Muscle of leg (tissue), 11 donors: ENCODE results near the gene EXOC6B. TPM values are rescaled to one million over a fixed set of nuclear protein-coding genes. Genes with fewer than 3 reads are reported as not detected.

Source experiments
- DNase-seq: peaks from one replicate; pipeline ENCODE4 v3.0.0; 2013
- H3K27ac ChIP-seq: one replicate; pipeline ENCODE4 v1.5.1; 2013; ENCODE audit warnings: mild to moderate bottlenecking, low read length, control low read depth
- H3K27me3 ChIP-seq: one replicate; pipeline ENCODE4 v1.6.1; 2013; ENCODE audit warnings: low read length; ENCODE audit not compliant: control insufficient read depth, insufficient read depth
- H3K36me3 ChIP-seq: one replicate; pipeline ENCODE4 v1.6.1; 2013; ENCODE audit warnings: low read length; ENCODE audit not compliant: control insufficient read depth, insufficient read depth
- H3K4me1 ChIP-seq: one replicate; pipeline ENCODE4 v1.6.1; 2013; ENCODE audit warnings: low read length; ENCODE audit not compliant: control insufficient read depth, insufficient read depth
- H3K4me3 ChIP-seq: one replicate; pipeline ENCODE4 v1.5.1; 2013; ENCODE audit warnings: low read length, control low read depth
- H3K9me3 ChIP-seq: replicated peaks from 2 replicates; pipeline ENCODE4 v1.6.1; 2013; ENCODE audit warnings: low read depth, low read length; ENCODE audit not compliant: control insufficient read depth
- WGBS: methylation state at CpG from one replicate; pipeline ENCODE4 v1.1.5; 2013; ENCODE audit warnings: missing lambda C conversion rate; ENCODE audit not compliant: insufficient coverage; 5-methylcytosine and 5-hydroxymethylcytosine counted together
- polyA plus RNA-seq, 8 donors: library from polyadenylated mRNA; unstranded; fragments of 120-200 nt; gene quantifications; one replicate each; pipeline versions ENCODE4 v1.2.1 to v1.2.3, GENCODE V29; 2013; ENCODE audit warnings: inconsistent platforms in 1 of 8, low replicate concordance in 1 of 8; ENCODE audit not compliant: insufficient read length in 8 of 8, insufficient read depth in 1 of 8
- total RNA-seq: library from RNA; stranded (reverse); fragments of 120-200 nt; gene quantifications from one replicate; pipeline ENCODE4 v1.2.4, GENCODE V29; 2013

EXOC6B gene
- total and polyA plus RNA-seq, 9 donors, result 8.5 to 17.1 (median 10.8) TPM

GRCh38 chr2:72361521-72361920 lies 464.3 kb downstream of the EXOC6B start:
- Histone ChIP-seq H3K27me3 (no peaks in the 10 kb centered on the region), H3K4me1 (no peaks in the 10 kb centered on the region), H3K4me3 (no peak overlapping the region), H3K27ac (no peak overlapping the region), H3K9me3 (no peaks in the 10 kb centered on the region), H3K36me3 (no peaks in the 10 kb centered on the region)
- 75% methylated on average over 1 of the region's 2 CpGs for WGBS
- DNase-seq, result no peak

- no peaks in the 10 kb centered on the region for H3K27me3 ChIP-seq
- no CpG with 5 or more reads among the region's 1 CpG for WGBS
- H3K27ac ChIP-seq, result no peak overlapping the region
- no peak for DNase-seq
- no peak overlapping the region for H3K4me3 ChIP-seq
- no peaks in the 10 kb centered on the region for H3K4me1 ChIP-seq
- no peaks in the 10 kb centered on the region for H3K9me3 ChIP-seq
- no peaks in the 10 kb centered on the region for H3K36me3 ChIP-seq
These were observed 464.8 kb downstream of the EXOC6B start for GRCh38 chr2:72361042-72361441.

GRCh38 chr2:72350852-72351251 lies 475.0 kb downstream of the EXOC6B start:
- H3K4me3 ChIP-seq, result no peak overlapping the region
- no peak overlapping the region for H3K27ac ChIP-seq
- WGBS, result 43% methylated on average over 1 of the region's 2 CpGs
- H3K4me1 ChIP-seq, result no peaks in the 10 kb centered on the region
- no peaks in the 10 kb centered on the region for H3K36me3 ChIP-seq
- DNase-seq, result no peak
- H3K9me3 ChIP-seq, result no peaks in the 10 kb centered on the region
- no peaks in the 10 kb centered on the region for H3K27me3 ChIP-seq

GRCh38 chr2:72349016-72349415 lies 476.8 kb downstream of the EXOC6B start:
- Histone ChIP-seq H3K36me3 (no peaks in the 10 kb centered on the region), H3K9me3 (peaks cover under 1% of the 10 kb centered on the region), H3K27me3 (no peaks in the 10 kb centered on the region), H3K4me1 (no peaks in the 10 kb centered on the region), H3K27ac (no peak overlapping the region), H3K4me3 (no peak overlapping the region)
- WGBS, result 38% methylated on average over 3 of the region's 3 CpGs
- no peak for DNase-seq

GRCh38 chr2:72347081-72347480 lies 478.8 kb downstream of the EXOC6B start:
- Histone ChIP-seq H3K4me1 (no peaks in the 10 kb centered on the region), H3K27ac (no peak overlapping the region), H3K36me3 (no peaks in the 10 kb centered on the region), H3K4me3 (no peak overlapping the region), H3K9me3 (peaks cover 3% of the 10 kb centered on the region), H3K27me3 (no peaks in the 10 kb centered on the region)
- DNase-seq, result peak; percentile 80
- no CpG with 5 or more reads among the region's 1 CpG for WGBS

- Histone ChIP-seq H3K4me1 (no peaks in the 10 kb centered on the region), H3K9me3 (peaks cover 3% of the 10 kb centered on the region), H3K4me3 (no peak overlapping the region), H3K27me3 (no peaks in the 10 kb centered on the region), H3K36me3 (no peaks in the 10 kb centered on the region), H3K27ac (no peak overlapping the region)
- DNase-seq, result no peak
- WGBS, result no CpG with 5 or more reads among the region's 1 CpG
These were observed 484.2 kb downstream of the EXOC6B start for GRCh38 chr2:72341639-72342038.

- WGBS, result 54% methylated on average over 2 of the region's 4 CpGs
These were observed 485.2 kb downstream of the EXOC6B start for GRCh38 chr2:72340665-72341064.

GRCh38 chr2:72338076-72338475 lies 487.8 kb downstream of the EXOC6B start:
- H3K36me3 ChIP-seq, result no peaks in the 10 kb centered on the region
- no peaks in the 10 kb centered on the region for H3K9me3 ChIP-seq
- H3K27ac ChIP-seq, result no peak overlapping the region
- no peak overlapping the region for H3K4me3 ChIP-seq
- no CpG with 5 or more reads among the region's 1 CpG for WGBS
- no peak for DNase-seq
- no peaks in the 10 kb centered on the region for H3K27me3 ChIP-seq
- H3K4me1 ChIP-seq, result no peaks in the 10 kb centered on the region

More at GRCh38 chr2:72340665-72341064, 485.2 kb downstream of the EXOC6B start:
- H3K27me3 ChIP-seq, result no peaks in the 10 kb centered on the region
- H3K36me3 ChIP-seq, result no peaks in the 10 kb centered on the region
- H3K4me3 ChIP-seq, result no peak overlapping the region
- H3K27ac ChIP-seq, result no peak overlapping the region
- peak; percentile 65 for DNase-seq
- no peaks in the 10 kb centered on the region for H3K4me1 ChIP-seq
- H3K9me3 ChIP-seq, result peaks cover 3% of the 10 kb centered on the region

- Histone ChIP-seq H3K36me3 (no peaks in the 10 kb centered on the region), H3K27me3 (no peaks in the 10 kb centered on the region), H3K4me1 (no peaks in the 10 kb centered on the region), H3K27ac (no peak overlapping the region), H3K4me3 (no peak overlapping the region), H3K9me3 (no peaks in the 10 kb centered on the region)
- no peak for DNase-seq
These were observed 493.1 kb downstream of the EXOC6B start for GRCh38 chr2:72332720-72333119.

- no peaks in the 10 kb centered on the region for H3K9me3 ChIP-seq
- no peaks in the 10 kb centered on the region for H3K4me1 ChIP-seq
- H3K27ac ChIP-seq, result no peak overlapping the region
- no CpG with 5 or more reads among the region's 1 CpG for WGBS
- H3K36me3 ChIP-seq, result no peaks in the 10 kb centered on the region
- DNase-seq, result no peak
- H3K27me3 ChIP-seq, result no peaks in the 10 kb centered on the region
- H3K4me3 ChIP-seq, result no peak overlapping the region
These were observed 495.2 kb downstream of the EXOC6B start for GRCh38 chr2:72330652-72331051.

GRCh38 chr2:72326759-72327158 lies 499.1 kb downstream of the EXOC6B start:
- Histone ChIP-seq H3K36me3 (no peaks in the 10 kb centered on the region), H3K27me3 (no peaks in the 10 kb centered on the region)

More at GRCh38 chr2:72326759-72327158, 499.1 kb downstream of the EXOC6B start:
- Histone ChIP-seq H3K4me3 (no peak overlapping the region), H3K9me3 (no peaks in the 10 kb centered on the region), H3K27ac (no peak overlapping the region), H3K4me1 (no peaks in the 10 kb centered on the region)
- DNase-seq, result no peak
- WGBS, result no CpG with 5 or more reads among the region's 3 CpGs
